HG03045 (cell line): ENCODE data around the gene NEU3.
"Not testable (repeated sequence)": the region's sequence is repeated elsewhere in the genome, so short reads cannot be mapped to it uniquely, and the experiment has no call there.

Experiments used
- ATAC-seq: cut with Tn5 transposase; IDR thresholded peaks from one replicate; pipeline ENCODE4 v1.9.1; 2021; ENCODE audit warnings: mild to moderate bottlenecking, moderate library complexity; ENCODE audit not compliant: unreplicated experiment

NEU3 gene

GRCh38 chr11:74984070-74984469 is 4.7 kb upstream of the NEU3 start:
- no peak for ATAC-seq

- ATAC-seq, result no peak
Observed at GRCh38 chr11:74984730-74985129, 4.0 kb upstream of the NEU3 start.

GRCh38 chr11:74989260-74989638 is 516 bp downstream of the NEU3 start:
- ATAC-seq, result peak; percentile 4

- ATAC-seq, result not testable (repeated sequence)
Observed at GRCh38 chr11:74990150-74990549, 1.4 kb downstream of the NEU3 start.

GRCh38 chr11:74990941-74991340 is 2.2 kb downstream of the NEU3 start:
- ATAC-seq, result no peak

- no peak for ATAC-seq
Observed at GRCh38 chr11:74992852-74993251, 4.1 kb downstream of the NEU3 start.

- ATAC-seq, result no peak
Observed at GRCh38 chr11:75000975-75001354, 12.2 kb downstream of the NEU3 start.

- no peak for ATAC-seq
Observed at GRCh38 chr11:75001686-75002085, 13.0 kb downstream of the NEU3 start.

GRCh38 chr11:75002516-75002915 is 13.8 kb downstream of the NEU3 start:
- no peak for ATAC-seq

GRCh38 chr11:75004215-75004614 is 15.5 kb downstream of the NEU3 start:
- ATAC-seq, result no peak

- ATAC-seq, result no peak
Observed at GRCh38 chr11:75011357-75011756, 22.6 kb downstream of the NEU3 start.

- ATAC-seq, result no peak
Observed at GRCh38 chr11:75011872-75012271, 23.1 kb downstream of the NEU3 start.

GRCh38 chr11:75013051-75013450 is 24.3 kb downstream of the NEU3 start:
- ATAC-seq, result no peak

- no peak for ATAC-seq
Observed at GRCh38 chr11:75014129-75014528, 25.4 kb downstream of the NEU3 start.

GRCh38 chr11:75019200-75019599 is 30.5 kb downstream of the NEU3 start:
- not testable (repeated sequence) for ATAC-seq

GRCh38 chr11:75020328-75020727 is 31.6 kb downstream of the NEU3 start:
- ATAC-seq, result not testable (repeated sequence)

- no peak for ATAC-seq
Observed at GRCh38 chr11:75022296-75022695, 33.6 kb downstream of the NEU3 start.

GRCh38 chr11:75022759-75023396 is 34.1 kb downstream of the NEU3 start:
- ATAC-seq, result peak; percentile 71

GRCh38 chr11:75023446-75024067 is 34.8 kb downstream of the NEU3 start:
- ATAC-seq, result no peak

- ATAC-seq, result no peak
Observed at GRCh38 chr11:75024068-75024449, 35.3 kb downstream of the NEU3 start.

GRCh38 chr11:75024764-75025211 is 36.1 kb downstream of the NEU3 start:
- no peak for ATAC-seq

GRCh38 chr11:75025561-75025960 is 36.8 kb downstream of the NEU3 start:
- no peak for ATAC-seq

GRCh38 chr11:75028321-75028720 is 39.6 kb downstream of the NEU3 start:
- no peak for ATAC-seq
